ENCODE results near the gene RNF152.

Gene RNF152, protein sequence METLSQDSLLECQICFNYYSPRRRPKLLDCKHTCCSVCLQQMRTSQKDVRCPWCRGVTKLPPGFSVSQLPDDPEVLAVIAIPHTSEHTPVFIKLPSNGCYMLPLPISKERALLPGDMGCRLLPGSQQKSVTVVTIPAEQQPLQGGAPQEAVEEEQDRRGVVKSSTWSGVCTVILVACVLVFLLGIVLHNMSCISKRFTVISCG

DNA sequence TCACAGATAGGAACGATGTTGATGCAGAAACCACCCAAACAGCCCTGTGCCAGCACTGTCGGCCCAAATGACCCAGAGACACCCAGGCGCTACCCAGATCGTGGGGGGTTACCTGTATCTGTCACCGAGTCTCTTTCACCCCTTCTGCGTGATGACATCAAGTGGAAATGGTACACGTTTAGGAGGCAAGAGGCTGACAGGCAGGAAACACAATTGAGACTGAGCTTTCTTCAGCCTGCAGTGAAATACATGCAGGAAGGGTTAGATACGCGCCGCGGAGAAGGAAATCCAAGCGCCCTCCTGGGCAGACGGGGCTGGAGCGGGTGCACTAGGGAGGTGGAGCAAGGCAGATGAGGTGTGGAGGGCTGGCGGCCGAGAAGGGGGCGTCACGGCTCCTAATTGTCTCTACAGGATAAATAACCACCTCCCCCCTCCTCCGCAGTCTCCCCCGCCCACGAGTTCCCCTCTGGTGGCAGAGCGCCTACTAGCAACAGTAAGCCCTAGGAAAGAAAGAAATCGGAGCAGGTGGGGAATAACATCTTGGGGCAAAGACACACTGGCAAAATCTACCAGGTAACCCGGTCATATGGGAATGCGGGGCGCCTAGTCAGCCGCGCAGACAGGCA is at the start of gene RNF152:
Gene RNF152 (minus strand): TSS at position 325 of the 626 bp plus-strand sequence. CDS start 76,544 bp downstream, outside the sequence.
- DNase-seq (ENCODE audit: extremely low read depth, low read depth): no peak
- TF ChIP-seq, protein P1, sequence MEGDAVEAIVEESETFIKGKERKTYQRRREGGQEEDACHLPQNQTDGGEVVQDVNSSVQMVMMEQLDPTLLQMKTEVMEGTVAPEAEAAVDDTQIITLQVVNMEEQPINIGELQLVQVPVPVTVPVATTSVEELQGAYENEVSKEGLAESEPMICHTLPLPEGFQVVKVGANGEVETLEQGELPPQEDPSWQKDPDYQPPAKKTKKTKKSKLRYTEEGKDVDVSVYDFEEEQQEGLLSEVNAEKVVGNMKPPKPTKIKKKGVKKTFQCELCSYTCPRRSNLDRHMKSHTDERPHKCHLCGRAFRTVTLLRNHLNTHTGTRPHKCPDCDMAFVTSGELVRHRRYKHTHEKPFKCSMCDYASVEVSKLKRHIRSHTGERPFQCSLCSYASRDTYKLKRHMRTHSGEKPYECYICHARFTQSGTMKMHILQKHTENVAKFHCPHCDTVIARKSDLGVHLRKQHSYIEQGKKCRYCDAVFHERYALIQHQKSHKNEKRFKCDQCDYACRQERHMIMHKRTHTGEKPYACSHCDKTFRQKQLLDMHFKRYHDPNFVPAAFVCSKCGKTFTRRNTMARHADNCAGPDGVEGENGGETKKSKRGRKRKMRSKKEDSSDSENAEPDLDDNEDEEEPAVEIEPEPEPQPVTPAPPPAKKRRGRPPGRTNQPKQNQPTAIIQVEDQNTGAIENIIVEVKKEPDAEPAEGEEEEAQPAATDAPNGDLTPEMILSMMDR (IDR thresholded peaks at IDR 0.05; ENCODE audit: low read depth, low read length, missing control alignments): no peak
- peak within 1 kb of the TSS; percentile 94 for H3K4me3 ChIP-seq (replicated peaks; ENCODE audit: low read depth, low read length)

DNA sequence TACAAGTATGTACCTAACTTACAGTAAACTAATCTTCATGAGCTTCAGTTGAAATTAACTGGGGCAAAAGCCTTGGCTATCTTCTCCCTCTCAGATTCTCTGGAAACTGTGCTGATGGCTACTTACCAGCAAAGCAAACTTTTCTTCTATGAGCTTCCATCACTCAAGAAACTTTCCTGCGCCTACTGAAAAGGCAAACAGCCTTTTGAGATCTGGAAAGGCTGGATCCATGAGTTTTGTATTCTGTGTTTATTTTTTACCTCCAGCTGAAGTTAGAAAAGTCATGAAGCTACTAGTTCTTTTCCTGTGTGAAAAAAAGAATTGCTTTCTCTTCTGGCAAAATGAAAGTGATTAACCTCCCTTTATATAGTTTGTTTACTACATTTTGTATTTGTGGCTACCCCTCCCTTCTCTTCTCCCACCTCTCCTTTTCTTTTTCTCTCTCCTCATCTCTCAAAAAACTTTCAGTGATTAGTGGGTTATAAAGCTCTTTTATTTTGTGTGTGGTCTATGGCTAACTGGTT is 49.2 kb upstream of the RNF152 start:
- TF ChIP-seq, protein P1 (IDR thresholded peaks at IDR 0.05; ENCODE audit: low read depth, low read length, missing control alignments): no peak
- no peak overlapping the region for H3K4me3 ChIP-seq (replicated peaks; ENCODE audit: low read depth, low read length)
- no peak for DNase-seq (ENCODE audit: extremely low read depth, low read depth)

DNA sequence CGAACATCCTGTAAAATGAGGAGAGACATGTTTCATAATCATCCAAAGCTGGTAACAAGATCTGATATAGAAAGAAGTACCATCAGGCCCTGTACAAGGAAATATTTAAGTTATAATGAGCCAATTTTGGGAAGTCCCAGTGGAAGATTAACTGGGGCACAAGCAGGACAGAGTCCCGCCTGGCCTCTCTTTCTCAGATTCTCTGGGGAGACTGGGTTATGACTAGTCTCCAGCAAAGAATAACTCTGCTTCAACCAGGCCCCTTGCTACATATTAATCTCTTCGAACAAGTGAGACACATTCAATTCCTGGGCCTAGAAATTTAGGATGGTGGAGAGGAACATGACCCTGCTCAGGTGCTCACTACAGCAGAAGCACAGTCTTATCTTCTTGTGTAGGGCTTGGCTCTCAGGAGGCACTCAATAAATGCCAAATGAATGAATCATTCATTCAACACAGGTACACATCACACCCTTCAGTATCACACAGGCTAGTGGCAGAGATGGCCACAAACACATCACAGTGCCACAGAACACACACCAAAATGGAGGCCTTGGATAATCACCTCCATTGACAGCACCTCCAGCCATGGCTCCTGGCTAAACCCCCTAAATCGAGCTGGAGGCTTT is 46.4 kb upstream of the RNF152 start:
- TF ChIP-seq, protein P1 (IDR thresholded peaks at IDR 0.05; ENCODE audit: low read depth, low read length, missing control alignments): no peak
- no peak for DNase-seq (ENCODE audit: extremely low read depth, low read depth)
- H3K4me3 ChIP-seq (replicated peaks; ENCODE audit: low read depth, low read length): no peak overlapping the region

DNA sequence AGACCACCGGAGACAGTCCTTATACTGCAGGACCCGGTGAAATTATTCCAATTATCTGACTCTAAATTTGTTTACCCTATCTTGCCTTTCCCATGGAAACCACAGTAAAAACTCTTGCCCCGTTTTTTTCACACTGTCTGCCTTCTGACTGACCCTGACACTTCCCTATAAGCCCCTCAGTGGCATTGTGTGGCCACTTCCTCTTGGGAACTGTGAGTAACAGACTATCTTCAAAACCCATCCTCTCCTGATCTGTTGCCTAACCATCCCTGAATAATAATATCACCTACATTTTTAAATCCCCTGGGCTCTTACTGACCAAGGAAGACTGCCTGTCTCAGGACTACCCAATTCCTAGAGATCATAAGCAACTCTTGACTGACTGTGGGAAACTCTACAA is 42.6 kb upstream of the RNF152 start:
- H3K4me3 ChIP-seq (replicated peaks; ENCODE audit: low read depth, low read length): no peak overlapping the region
- DNase-seq (ENCODE audit: extremely low read depth, low read depth): no peak
- TF ChIP-seq, protein P1 (IDR thresholded peaks at IDR 0.05; ENCODE audit: low read depth, low read length, missing control alignments): no peak

DNA sequence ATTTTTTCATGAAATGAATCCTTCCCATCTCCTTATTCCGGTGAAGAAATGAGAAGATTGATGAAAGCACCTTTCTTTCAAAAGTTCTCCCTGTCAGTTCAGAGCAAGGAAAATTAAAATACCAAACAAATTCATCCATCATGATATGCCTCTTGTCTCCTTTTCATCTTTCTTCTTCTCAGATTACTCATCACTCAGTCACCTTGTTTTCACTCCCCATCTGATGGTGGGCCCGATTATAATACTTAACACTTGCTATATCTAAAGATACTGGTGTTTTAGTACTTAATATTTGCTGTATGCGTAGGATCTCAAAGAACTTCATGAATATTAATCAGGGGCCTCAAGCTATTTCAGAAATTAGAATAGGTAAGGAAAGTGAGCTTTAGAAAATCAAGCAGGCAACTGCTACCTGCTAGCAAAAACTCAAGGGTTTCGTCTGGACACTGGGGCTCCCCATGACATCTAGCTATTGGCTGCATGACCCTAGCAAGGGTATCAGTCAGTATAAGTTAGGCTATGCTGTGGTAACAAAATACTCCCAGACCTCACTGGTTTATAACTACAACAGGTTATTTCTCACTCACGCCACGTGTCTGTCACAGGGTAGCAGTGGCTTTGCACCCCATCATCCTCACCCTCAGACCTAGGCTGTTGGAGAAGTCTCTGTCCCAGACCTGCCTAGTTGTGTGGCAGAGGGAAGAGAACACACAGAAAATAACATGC is 39.0 kb upstream of the RNF152 start:
- TF ChIP-seq, protein P1 (IDR thresholded peaks at IDR 0.05; ENCODE audit: low read depth, low read length, missing control alignments): no peak
- no peak for DNase-seq (ENCODE audit: extremely low read depth, low read depth)
- no peak overlapping the region for H3K4me3 ChIP-seq (replicated peaks; ENCODE audit: low read depth, low read length)

DNA sequence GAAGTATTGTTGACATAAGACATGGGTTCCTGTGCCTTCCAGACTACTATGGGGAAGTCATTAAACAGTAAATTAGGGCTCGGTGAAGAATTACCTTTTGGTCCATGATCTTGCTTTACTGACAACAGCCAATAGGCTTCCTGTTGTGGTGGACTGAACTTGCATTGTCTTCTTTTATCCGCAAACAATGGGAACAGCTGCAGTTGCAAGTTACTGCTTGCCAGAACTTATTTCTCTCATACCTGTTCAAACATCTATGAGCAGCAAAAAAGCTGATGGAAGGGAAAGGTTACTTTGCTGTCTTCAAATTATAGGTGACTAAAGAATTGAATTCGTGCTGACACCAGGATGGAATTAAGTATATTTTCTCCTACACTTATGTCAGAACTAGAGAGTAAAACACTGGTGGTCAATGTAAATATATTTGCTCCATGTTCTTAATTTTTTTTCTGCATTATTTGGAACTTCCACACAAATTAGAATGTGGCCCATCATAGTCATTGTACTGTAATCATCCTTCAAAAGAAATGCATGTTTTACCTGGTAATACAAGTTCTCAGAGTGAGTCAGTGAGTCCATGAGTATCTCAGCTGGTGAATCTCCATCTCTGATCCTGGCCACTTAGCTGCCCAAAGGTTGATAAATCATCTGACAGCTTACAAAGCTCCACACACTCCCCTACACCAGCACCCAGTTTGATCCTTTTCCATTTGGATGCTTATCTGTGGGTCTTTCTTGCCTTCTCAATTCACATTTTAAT is 37.3 kb upstream of the RNF152 start:
- H3K4me3 ChIP-seq (replicated peaks; ENCODE audit: low read depth, low read length): no peak overlapping the region
- TF ChIP-seq, protein P1 (IDR thresholded peaks at IDR 0.05; ENCODE audit: low read depth, low read length, missing control alignments): no peak
- DNase-seq (ENCODE audit: extremely low read depth, low read depth): no peak

Data from HFF-Myc (cell line).